SK-N-MC (cell line): ENCODE measurements around the gene POU3F1.

Source experiments
- EZH2 ChIP-seq: fragments of 200-600 bp; sonication (generic); IDR thresholded peaks from one replicate; pipeline ENCODE4 v1.6.1; 2017; ENCODE audit warnings: antibody characterized with exemption
- POLR2AphosphoS5 ChIP-seq: IDR thresholded peaks from 2 replicates; pipeline ENCODE4 v1.6.1; 2012; ENCODE audit warnings: mild to moderate bottlenecking, low read depth, low read length, borderline replicate concordance

- TF ChIP-seq EZH2: no peak
- no peak for TF ChIP-seq POLR2AphosphoS5
These were observed 47.6 kb downstream of the POU3F1 start for GRCh38 chr1:37998913-37999429.
